Type B pancreatic cell (in vitro differentiated cells): ENCODE data around the gene GNB1L. TPM values are rescaled to one million over a fixed set of nuclear protein-coding genes. Genes with fewer than 3 reads are reported as not detected.
"Not testable (repeated sequence)": the region's sequence is repeated elsewhere in the genome, so short reads cannot be mapped to it uniquely, and the experiment has no call there.

ENCODE experiments used
- DNase-seq: peaks from one replicate; pipeline ENCODE4 v3.0.0; 2021; ENCODE audit warnings: mixed read lengths; ENCODE audit not compliant: unreplicated experiment; ENCODE audit errors: extremely low spot score
- H3K27ac Mint-ChIP-seq: 2 replicates; pipeline ENCODE4 v1.8.0; 2021; ENCODE audit warnings: mild to moderate bottlenecking, mixed read lengths
- H3K27me3 Mint-ChIP-seq: 2 replicates; pipeline ENCODE4 v1.8.0; 2021; ENCODE audit warnings: mixed read lengths
- H3K36me3 Mint-ChIP-seq: 2 replicates; pipeline ENCODE4 v1.8.0; 2021; ENCODE audit warnings: mixed read lengths
- H3K4me1 Mint-ChIP-seq: one replicate; pipeline ENCODE4 v1.8.0; 2021; ENCODE audit warnings: mixed read lengths; ENCODE audit not compliant: unreplicated experiment
- H3K4me3 Mint-ChIP-seq: 2 replicates; pipeline ENCODE4 v1.8.0; 2021; ENCODE audit warnings: mild to moderate bottlenecking, mixed read lengths
- H3K9me3 Mint-ChIP-seq: 2 replicates; pipeline ENCODE4 v1.8.0; 2021; ENCODE audit warnings: mixed read lengths
- CTCF ChIP-seq: fragments of 200-600 bp; sonication (generic); conservative IDR thresholded peaks from 2 replicates; pipeline ENCODE4 v1.5.0; 2021; ENCODE audit warnings: antibody characterized with exemption, mild to moderate bottlenecking
- total RNA-seq: library from RNA; stranded (reverse); gene quantifications from 2 replicates; pipeline ENCODE4 v1.2.1, GENCODE V29; 2021; ENCODE audit warnings: low replicate concordance

The GNB1L gene
- total RNA-seq, 1 donor from 2014 or later = 7.7 TPM

GRCh38 chr22:19836512-19836911 lies 18.2 kb downstream of the GNB1L start:
- TF ChIP-seq CTCF = no peak
- DNase-seq = no peak
- H3K4me1 Mint-ChIP-seq = peaks cover 2% of the 10 kb centered on the region
- no peak overlapping the region for H3K4me3 Mint-ChIP-seq
- no peaks in the 10 kb centered on the region for H3K27me3 Mint-ChIP-seq
- no peak overlapping the region for H3K27ac Mint-ChIP-seq
- H3K36me3 Mint-ChIP-seq = no peaks in the 10 kb centered on the region
- no peaks in the 10 kb centered on the region for H3K9me3 Mint-ChIP-seq

- no peak for DNase-seq
- no peaks in the 10 kb centered on the region for H3K4me1 Mint-ChIP-seq
- no peaks in the 10 kb centered on the region for H3K9me3 Mint-ChIP-seq
- no peaks in the 10 kb centered on the region for H3K36me3 Mint-ChIP-seq
- no peaks in the 10 kb centered on the region for H3K27me3 Mint-ChIP-seq
- no peak for TF ChIP-seq CTCF
- H3K27ac Mint-ChIP-seq = no peak overlapping the region
- H3K4me3 Mint-ChIP-seq = no peak overlapping the region
Measured at GRCh38 chr22:19834599-19834998, 20.1 kb downstream of the GNB1L start.

GRCh38 chr22:19833327-19833726 lies 21.3 kb downstream of the GNB1L start:
- H3K36me3 Mint-ChIP-seq, DNase-seq, H3K27ac Mint-ChIP-seq, H3K4me1 Mint-ChIP-seq, H3K27me3 Mint-ChIP-seq, H3K9me3 Mint-ChIP-seq, H3K4me3 Mint-ChIP-seq: not testable (repeated sequence)

- H3K27me3 Mint-ChIP-seq = no peaks in the 10 kb centered on the region
- no peak for DNase-seq
- H3K27ac Mint-ChIP-seq = no peak overlapping the region
- no peaks in the 10 kb centered on the region for H3K4me1 Mint-ChIP-seq
- H3K9me3 Mint-ChIP-seq = no peaks in the 10 kb centered on the region
- no peak for TF ChIP-seq CTCF
- H3K36me3 Mint-ChIP-seq = peaks cover 3% of the 10 kb centered on the region
- no peak overlapping the region for H3K4me3 Mint-ChIP-seq
Measured at GRCh38 chr22:19832476-19833108, 22.1 kb downstream of the GNB1L start.

GRCh38 chr22:19831979-19832378 lies 22.7 kb downstream of the GNB1L start:
- DNase-seq, H3K27ac Mint-ChIP-seq, H3K4me1 Mint-ChIP-seq, H3K36me3 Mint-ChIP-seq, H3K27me3 Mint-ChIP-seq, H3K4me3 Mint-ChIP-seq, H3K9me3 Mint-ChIP-seq: not testable (repeated sequence)

- H3K9me3 Mint-ChIP-seq = no peaks in the 10 kb centered on the region
- TF ChIP-seq CTCF = no peak
- H3K4me3 Mint-ChIP-seq = no peak overlapping the region
- no peak overlapping the region for H3K27ac Mint-ChIP-seq
- no peak for DNase-seq
- no peaks in the 10 kb centered on the region for H3K27me3 Mint-ChIP-seq
- H3K36me3 Mint-ChIP-seq = peaks cover 4% of the 10 kb centered on the region
- H3K4me1 Mint-ChIP-seq = no peaks in the 10 kb centered on the region
Measured at GRCh38 chr22:19831016-19831415, 23.7 kb downstream of the GNB1L start.

- no peak overlapping the region for H3K27ac Mint-ChIP-seq
- no peak for TF ChIP-seq CTCF
- DNase-seq = no peak
- peaks cover 8% of the 10 kb centered on the region for H3K36me3 Mint-ChIP-seq
- no peak overlapping the region for H3K4me3 Mint-ChIP-seq
- no peaks in the 10 kb centered on the region for H3K27me3 Mint-ChIP-seq
- peaks cover 6% of the 10 kb centered on the region for H3K4me1 Mint-ChIP-seq
- H3K9me3 Mint-ChIP-seq = no peaks in the 10 kb centered on the region
Measured at GRCh38 chr22:19828035-19828401, 26.7 kb downstream of the GNB1L start.
